ENCODE results near the gene CD180. TPM values are rescaled to one million over a fixed set of nuclear protein-coding genes. Genes with fewer than 3 reads are reported as not detected.

The CD180 gene
- total RNA-seq, 2 experiments from 2014 or later, result 0.04 TPM; not detected in 1

- Mint-ChIP-seq H3K27ac (no peak overlapping the region), H3K36me3 (peaks cover 24% of the 10 kb centered on the region), H3K4me3 (no peak overlapping the region), H3K9me3 (no peaks in the 10 kb centered on the region), H3K4me1 (no peaks in the 10 kb centered on the region), H3K27me3 (no peaks in the 10 kb centered on the region)
- DNase-seq, result no peak
Observed at GRCh38 chr5:67146574-67146973, 50.0 kb downstream of the CD180 start.

GRCh38 chr5:67144183-67144639 is 52.4 kb downstream of the CD180 start:
- Mint-ChIP-seq H3K4me3 (no peak overlapping the region), H3K36me3 (peaks cover 11% of the 10 kb centered on the region), H3K27me3 (no peaks in the 10 kb centered on the region), H3K4me1 (no peaks in the 10 kb centered on the region), H3K9me3 (no peaks in the 10 kb centered on the region), H3K27ac (no peak overlapping the region)
- DNase-seq, result no peak

GRCh38 chr5:67143549-67143948 is 53.0 kb downstream of the CD180 start:
- H3K4me3 Mint-ChIP-seq, result no peak overlapping the region
- H3K36me3 Mint-ChIP-seq, result peaks cover 10% of the 10 kb centered on the region
- H3K4me1 Mint-ChIP-seq, result no peaks in the 10 kb centered on the region
- H3K27me3 Mint-ChIP-seq, result no peaks in the 10 kb centered on the region
- H3K9me3 Mint-ChIP-seq, result no peaks in the 10 kb centered on the region
- no peak for DNase-seq
- no peak overlapping the region for H3K27ac Mint-ChIP-seq

GRCh38 chr5:67142816-67143215 is 53.8 kb downstream of the CD180 start:
- Mint-ChIP-seq H3K27ac (no peak overlapping the region), H3K9me3 (no peaks in the 10 kb centered on the region), H3K4me3 (no peak overlapping the region), H3K36me3 (peaks cover 10% of the 10 kb centered on the region), H3K4me1 (no peaks in the 10 kb centered on the region), H3K27me3 (no peaks in the 10 kb centered on the region)
- no peak for DNase-seq

- H3K36me3 Mint-ChIP-seq, result peaks cover 10% of the 10 kb centered on the region
- H3K4me1 Mint-ChIP-seq, result no peaks in the 10 kb centered on the region
Observed at GRCh38 chr5:67141644-67142043, 55.0 kb downstream of the CD180 start.

GRCh38 chr5:67140413-67140812 is 56.2 kb downstream of the CD180 start:
- H3K4me3 Mint-ChIP-seq, result no peak overlapping the region
- H3K4me1 Mint-ChIP-seq, result no peaks in the 10 kb centered on the region
- DNase-seq, result no peak
- H3K27me3 Mint-ChIP-seq, result no peaks in the 10 kb centered on the region
- no peak overlapping the region for H3K27ac Mint-ChIP-seq
- H3K9me3 Mint-ChIP-seq, result no peaks in the 10 kb centered on the region
- H3K36me3 Mint-ChIP-seq, result peaks cover 11% of the 10 kb centered on the region

More at GRCh38 chr5:67141644-67142043, 55.0 kb downstream of the CD180 start:
- Mint-ChIP-seq H3K27ac (no peak overlapping the region), H3K4me3 (no peak overlapping the region), H3K9me3 (no peaks in the 10 kb centered on the region), H3K27me3 (no peaks in the 10 kb centered on the region)
- DNase-seq, result no peak

GRCh38 chr5:67139030-67139429 is 57.6 kb downstream of the CD180 start:
- Mint-ChIP-seq H3K27me3 (no peaks in the 10 kb centered on the region), H3K36me3 (peaks cover 6% of the 10 kb centered on the region), H3K27ac (no peak overlapping the region), H3K9me3 (no peaks in the 10 kb centered on the region), H3K4me3 (no peak overlapping the region), H3K4me1 (no peaks in the 10 kb centered on the region)
- DNase-seq, result no peak

GRCh38 chr5:67135381-67135984 is 61.1 kb downstream of the CD180 start:
- Mint-ChIP-seq H3K27ac (no peak overlapping the region), H3K36me3 (peaks cover 2% of the 10 kb centered on the region), H3K27me3 (no peaks in the 10 kb centered on the region), H3K4me3 (no peak overlapping the region), H3K9me3 (no peaks in the 10 kb centered on the region), H3K4me1 (no peaks in the 10 kb centered on the region)
- no peak for DNase-seq

GRCh38 chr5:67133776-67134175 is 62.8 kb downstream of the CD180 start:
- H3K36me3 Mint-ChIP-seq, result peaks cover 2% of the 10 kb centered on the region
- H3K27ac Mint-ChIP-seq, result no peak overlapping the region
- DNase-seq, result no peak
- H3K4me1 Mint-ChIP-seq, result no peaks in the 10 kb centered on the region
- no peaks in the 10 kb centered on the region for H3K27me3 Mint-ChIP-seq
- H3K9me3 Mint-ChIP-seq, result no peaks in the 10 kb centered on the region
- H3K4me3 Mint-ChIP-seq, result no peak overlapping the region

GRCh38 chr5:67133217-67133616 is 63.4 kb downstream of the CD180 start:
- DNase-seq, result no peak
- Mint-ChIP-seq H3K27ac (no peak overlapping the region), H3K9me3 (no peaks in the 10 kb centered on the region), H3K4me3 (no peak overlapping the region), H3K27me3 (no peaks in the 10 kb centered on the region), H3K4me1 (no peaks in the 10 kb centered on the region), H3K36me3 (peaks cover 2% of the 10 kb centered on the region)

- H3K4me1 Mint-ChIP-seq, result no peaks in the 10 kb centered on the region
- H3K27me3 Mint-ChIP-seq, result no peaks in the 10 kb centered on the region
- DNase-seq, result no peak
- H3K9me3 Mint-ChIP-seq, result peaks cover 2% of the 10 kb centered on the region
- H3K27ac Mint-ChIP-seq, result no peak overlapping the region
- no peak overlapping the region for H3K4me3 Mint-ChIP-seq
- peaks cover 16% of the 10 kb centered on the region for H3K36me3 Mint-ChIP-seq
Observed at GRCh38 chr5:67129768-67130167, 66.8 kb downstream of the CD180 start.
